Peyer's patch (tissue), 4 donors: ENCODE results near the gene FLT1.

ENCODE experiments used
- POLR2A ChIP-seq, 2 donors: fragments of 450-650 bp; IDR thresholded peaks; one replicate each; pipeline ENCODE4 v1.5.1; 2017; ENCODE audit warnings: antibody characterized with exemption in 2 of 2, mild to moderate bottlenecking in 2 of 2, moderate library complexity in 2 of 2
- TF ChIP-seq, protein P1 (sequence below), 6 experiments: fragments of 450-650 bp in 4 of 6; fragments of 200-600 bp in 2 of 6; sonication (generic) in 1 of 6; IDR thresholded peaks; one replicate each; pipeline ENCODE4 v1.5.1; 2017 to 2019; ENCODE audit warnings: antibody characterized with exemption in 6 of 6, mild to moderate bottlenecking in 3 of 6, moderate library complexity in 1 of 6

DNA sequence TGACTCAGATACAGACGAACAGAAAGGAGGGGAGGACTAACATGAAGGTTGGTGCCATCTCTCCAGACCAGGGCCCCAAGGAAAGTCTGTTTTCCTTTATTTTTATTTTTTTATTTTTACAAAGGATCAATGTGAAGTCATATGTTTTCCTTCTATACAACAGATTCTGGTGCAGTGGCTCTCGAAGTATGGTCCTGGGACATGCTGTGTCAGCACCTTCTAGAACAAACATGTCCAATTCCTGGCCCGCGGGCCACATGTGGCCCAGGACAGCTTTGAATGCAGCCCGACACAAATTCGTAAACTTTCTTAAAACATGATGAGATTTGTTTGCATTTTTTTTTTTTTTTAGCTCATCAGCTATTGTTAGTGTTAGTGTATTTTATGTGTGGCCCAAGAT is 174.7 kb downstream of the FLT1 start:
- TF ChIP-seq, protein P1, sequence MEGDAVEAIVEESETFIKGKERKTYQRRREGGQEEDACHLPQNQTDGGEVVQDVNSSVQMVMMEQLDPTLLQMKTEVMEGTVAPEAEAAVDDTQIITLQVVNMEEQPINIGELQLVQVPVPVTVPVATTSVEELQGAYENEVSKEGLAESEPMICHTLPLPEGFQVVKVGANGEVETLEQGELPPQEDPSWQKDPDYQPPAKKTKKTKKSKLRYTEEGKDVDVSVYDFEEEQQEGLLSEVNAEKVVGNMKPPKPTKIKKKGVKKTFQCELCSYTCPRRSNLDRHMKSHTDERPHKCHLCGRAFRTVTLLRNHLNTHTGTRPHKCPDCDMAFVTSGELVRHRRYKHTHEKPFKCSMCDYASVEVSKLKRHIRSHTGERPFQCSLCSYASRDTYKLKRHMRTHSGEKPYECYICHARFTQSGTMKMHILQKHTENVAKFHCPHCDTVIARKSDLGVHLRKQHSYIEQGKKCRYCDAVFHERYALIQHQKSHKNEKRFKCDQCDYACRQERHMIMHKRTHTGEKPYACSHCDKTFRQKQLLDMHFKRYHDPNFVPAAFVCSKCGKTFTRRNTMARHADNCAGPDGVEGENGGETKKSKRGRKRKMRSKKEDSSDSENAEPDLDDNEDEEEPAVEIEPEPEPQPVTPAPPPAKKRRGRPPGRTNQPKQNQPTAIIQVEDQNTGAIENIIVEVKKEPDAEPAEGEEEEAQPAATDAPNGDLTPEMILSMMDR (IDR thresholded peaks at IDR 0.05), result no peak
- no peak for TF ChIP-seq POLR2A (IDR thresholded peaks at IDR 0.05)
